Ishikawa (cell line): ENCODE data around the gene CHD9.

Experiments
- CEBPB ChIP-seq: IDR thresholded peaks from 2 replicates; pipeline ENCODE4 v1.6.1; 2012
- CREB1 ChIP-seq: IDR thresholded peaks from 2 replicates; pipeline ENCODE4 v1.6.1; 2012; ENCODE audit warnings: low read depth
- EP300 ChIP-seq: IDR thresholded peaks from 2 replicates; pipeline ENCODE4 v1.6.1; 2012; ENCODE audit warnings: borderline replicate concordance
- FOXM1 ChIP-seq: IDR thresholded peaks from 2 replicates; pipeline ENCODE4 v1.6.1; 2012; ENCODE audit warnings: low read depth, borderline replicate concordance
- MAX ChIP-seq: IDR thresholded peaks from 2 replicates; pipeline ENCODE4 v1.6.1; 2012
- RAD21 ChIP-seq: IDR thresholded peaks from 2 replicates; pipeline ENCODE4 v1.6.1; 2012; ENCODE audit warnings: low read depth
- TAF1 ChIP-seq: IDR thresholded peaks from 2 replicates; pipeline ENCODE4 v1.6.1; 2012; ENCODE audit warnings: low read depth, mild to moderate bottlenecking
- YY1 ChIP-seq: IDR thresholded peaks from 2 replicates; pipeline ENCODE4 v1.6.1; 2012; ENCODE audit warnings: low read depth
- ZBTB7A ChIP-seq: IDR thresholded peaks from 2 replicates; pipeline ENCODE4 v1.6.1; 2012; ENCODE audit warnings: low read depth
- TF ChIP-seq, protein P1 (sequence below): IDR thresholded peaks from 2 replicates; pipeline ENCODE4 v1.6.1; 2012; ENCODE audit warnings: low read depth, mild to moderate bottlenecking

DNA sequence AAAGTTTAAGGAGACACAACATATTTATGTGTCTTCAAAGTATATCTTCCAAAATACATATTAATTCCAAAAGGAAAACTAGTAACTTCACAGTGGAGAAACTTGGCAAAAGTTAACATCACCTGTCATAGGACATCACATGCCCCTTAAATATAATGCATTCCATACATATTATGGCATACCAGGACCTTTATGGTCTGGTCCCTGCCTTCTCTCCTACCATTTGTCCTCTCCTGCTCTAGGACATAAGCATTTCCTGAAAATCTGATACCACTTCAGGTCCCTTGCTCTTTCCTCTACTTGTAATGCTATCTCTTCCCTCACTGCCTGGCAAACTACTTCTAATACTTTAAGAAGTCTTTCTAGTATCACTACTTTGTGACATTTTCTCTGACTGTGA, 211.4 kb downstream of the CHD9 start:
- TF ChIP-seq TAF1, result no peak
- no peak for TF ChIP-seq YY1
- TF ChIP-seq CREB1, result no peak
- TF ChIP-seq CEBPB, result no peak
- no peak for TF ChIP-seq FOXM1
- TF ChIP-seq, protein P1, sequence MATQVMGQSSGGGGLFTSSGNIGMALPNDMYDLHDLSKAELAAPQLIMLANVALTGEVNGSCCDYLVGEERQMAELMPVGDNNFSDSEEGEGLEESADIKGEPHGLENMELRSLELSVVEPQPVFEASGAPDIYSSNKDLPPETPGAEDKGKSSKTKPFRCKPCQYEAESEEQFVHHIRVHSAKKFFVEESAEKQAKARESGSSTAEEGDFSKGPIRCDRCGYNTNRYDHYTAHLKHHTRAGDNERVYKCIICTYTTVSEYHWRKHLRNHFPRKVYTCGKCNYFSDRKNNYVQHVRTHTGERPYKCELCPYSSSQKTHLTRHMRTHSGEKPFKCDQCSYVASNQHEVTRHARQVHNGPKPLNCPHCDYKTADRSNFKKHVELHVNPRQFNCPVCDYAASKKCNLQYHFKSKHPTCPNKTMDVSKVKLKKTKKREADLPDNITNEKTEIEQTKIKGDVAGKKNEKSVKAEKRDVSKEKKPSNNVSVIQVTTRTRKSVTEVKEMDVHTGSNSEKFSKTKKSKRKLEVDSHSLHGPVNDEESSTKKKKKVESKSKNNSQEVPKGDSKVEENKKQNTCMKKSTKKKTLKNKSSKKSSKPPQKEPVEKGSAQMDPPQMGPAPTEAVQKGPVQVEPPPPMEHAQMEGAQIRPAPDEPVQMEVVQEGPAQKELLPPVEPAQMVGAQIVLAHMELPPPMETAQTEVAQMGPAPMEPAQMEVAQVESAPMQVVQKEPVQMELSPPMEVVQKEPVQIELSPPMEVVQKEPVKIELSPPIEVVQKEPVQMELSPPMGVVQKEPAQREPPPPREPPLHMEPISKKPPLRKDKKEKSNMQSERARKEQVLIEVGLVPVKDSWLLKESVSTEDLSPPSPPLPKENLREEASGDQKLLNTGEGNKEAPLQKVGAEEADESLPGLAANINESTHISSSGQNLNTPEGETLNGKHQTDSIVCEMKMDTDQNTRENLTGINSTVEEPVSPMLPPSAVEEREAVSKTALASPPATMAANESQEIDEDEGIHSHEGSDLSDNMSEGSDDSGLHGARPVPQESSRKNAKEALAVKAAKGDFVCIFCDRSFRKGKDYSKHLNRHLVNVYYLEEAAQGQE, result no peak
- TF ChIP-seq ZBTB7A, result no peak
- TF ChIP-seq EP300, result no peak
- no peak for TF ChIP-seq MAX
- no peak for TF ChIP-seq RAD21
